Common myeloid progenitor, CD34-positive (primary cell): ENCODE data around the gene GNLY.
"Not testable (repeated sequence)": the region's sequence is repeated elsewhere in the genome, so short reads cannot be mapped to it uniquely, and the experiment has no call there.

Source experiments
- CTCF ChIA-PET: fragments of 350-600 bp; sonication (Branson Sonifier 250); formaldehyde crosslinking; loops from one replicate; lab custom pipeline; 2021; ENCODE audit warnings: antibody characterized with exemption; lab: Charles Lee
- POLR2A ChIA-PET: fragments of 350-600 bp; sonication (Branson Sonifier 250); formaldehyde crosslinking; loops from one replicate; lab custom pipeline; 2021; ENCODE audit warnings: antibody characterized with exemption; lab: Charles Lee
- DNase-seq, 3 donors: peaks; one replicate each; pipeline versions ENCODE4 v3.0.0 to v3.0.0-alpha.2; 2013
- H3K27ac ChIP-seq, 2 experiments: 1 replicate in 1 of 2; 2 replicates in 1 of 2; pipeline ENCODE4 v1.7.0; 2013; ENCODE audit warnings: inconsistent platforms in 2 of 2, low read length in 2 of 2, mild to moderate bottlenecking in 2 of 2, low read depth in 1 of 2, moderate library complexity in 1 of 2; ENCODE audit not compliant: severe bottlenecking in 2 of 2, insufficient read depth in 1 of 2, poor library complexity in 1 of 2
- H3K27me3 ChIP-seq, 5 experiments: replicated peaks in 2 of 5; 1 replicate in 3 of 5; 2 replicates in 2 of 5; pipeline versions ENCODE4 v1.6.1 to v1.7.0; 2013; ENCODE audit warnings: low read length in 4 of 5, mild to moderate bottlenecking in 2 of 5, moderate library complexity in 2 of 5, inconsistent platforms in 1 of 5; ENCODE audit not compliant: insufficient read depth in 5 of 5, control insufficient read depth in 4 of 5
- H3K36me3 ChIP-seq, 4 experiments: 1 replicate in 2 of 4; 2 replicates in 2 of 4; pipeline versions ENCODE4 v1.6.1 to v1.7.0; 2013; ENCODE audit warnings: low read length in 3 of 4, control low read depth in 1 of 4, mild to moderate bottlenecking in 1 of 4; ENCODE audit not compliant: control insufficient read depth in 4 of 4, insufficient read depth in 4 of 4
- H3K4me1 ChIP-seq, 4 experiments: 1 replicate in 3 of 4; 2 replicates in 1 of 4; pipeline versions ENCODE4 v1.6.1 to v1.7.1; 2013; ENCODE audit warnings: low read length in 3 of 4, mild to moderate bottlenecking in 3 of 4, control low read depth in 1 of 4, inconsistent platforms in 1 of 4, moderate library complexity in 1 of 4; ENCODE audit not compliant: control insufficient read depth in 4 of 4, insufficient read depth in 4 of 4; ENCODE audit errors: control extremely low read depth in 1 of 4
- H3K4me3 ChIP-seq, 7 experiments: 1 replicate in 4 of 7; 2 replicates in 3 of 7; pipeline versions ENCODE4 v1.5.1 to v1.7.0; 2013; ENCODE audit warnings: mild to moderate bottlenecking in 7 of 7, low read length in 6 of 7, moderate library complexity in 6 of 7, inconsistent platforms in 2 of 7, low read depth in 2 of 7, control low read depth in 1 of 7; ENCODE audit not compliant: insufficient read depth in 4 of 7, control insufficient read depth in 1 of 7; ENCODE audit errors: extremely low read depth in 1 of 7
- H3K9me3 ChIP-seq, 5 experiments: 1 replicate in 4 of 5; 2 replicates in 1 of 5; pipeline versions ENCODE4 v1.6.1 to v1.7.1; 2013; ENCODE audit warnings: low read length in 4 of 5, mild to moderate bottlenecking in 2 of 5, inconsistent platforms in 1 of 5, low read depth in 1 of 5, moderate library complexity in 1 of 5; ENCODE audit not compliant: control insufficient read depth in 4 of 5, insufficient read depth in 2 of 5; ENCODE audit errors: control extremely low read depth in 1 of 5
- WGBS: methylation state at CpG from one replicate; pipeline ENCODE4 v1.1.5; 2013; ENCODE audit not compliant: insufficient coverage; 5-methylcytosine and 5-hydroxymethylcytosine counted together

Gene GNLY

GRCh38 chr2:85659324-85659981 lies 34.7 kb upstream of the GNLY start:
- Histone ChIP-seq H3K9me3 (no peaks in the 10 kb centered on the region), H3K27ac (no peak overlapping the region), H3K4me1 (peaks cover 0 to 13% (median 2%) of the 10 kb centered on the region in 4 experiments), H3K4me3 (no peak overlapping the region), H3K36me3 (peaks cover 2 to 17% (median 6%) of the 10 kb centered on the region in 4 experiments), H3K27me3 (no peaks in the 10 kb centered on the region)
- DNase-seq = no peak
- ChIA-PET POLR2A (interaction anchor here (0.6 kb wide), 1 partner anchor 50 kb away, joined by 3 read pairs; no protein-coding TSS in a partner anchor), CTCF (interaction anchor here (0.7 to 3.8 kb wide), 7 partner anchors 8 to 378 kb away, joined by 3 to 23 read pairs (median 3); partner anchors contain the start of gene SFTPB)
- 91% methylated on average over 8 of the region's 13 CpGs for WGBS

DNA sequence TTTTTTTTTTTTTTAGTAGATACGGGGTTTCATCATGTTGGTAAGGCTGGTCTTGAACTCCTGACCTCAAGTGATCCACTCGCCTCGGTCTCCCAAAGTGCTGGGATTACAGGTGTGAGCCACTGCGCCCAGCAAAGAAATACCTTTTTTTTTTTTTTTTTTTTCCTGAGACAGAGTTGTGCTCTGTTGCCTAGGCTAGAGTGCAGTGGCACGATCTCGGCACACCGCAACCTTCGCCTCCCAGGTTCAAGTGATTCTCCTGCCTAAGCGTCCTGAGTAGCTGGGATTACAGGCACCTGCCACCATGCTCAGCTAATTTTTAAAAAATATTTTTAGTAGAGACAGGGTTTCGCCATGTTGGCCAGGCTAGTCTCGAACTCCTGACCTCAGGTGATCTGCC lies 33.9 kb upstream of the GNLY start:
- Histone ChIP-seq H3K36me3 (peaks cover 2 to 17% (median 6%) of the 10 kb centered on the region in 4 experiments), H3K4me1 (peaks cover 0 to 13% (median 2%) of the 10 kb centered on the region in 4 experiments)
- CTCF ChIA-PET = interaction anchor here (0.9 to 3.8 kb wide), 3 partner anchors 11 to 82 kb away, joined by 3 to 23 read pairs (median 21); no protein-coding TSS in a partner anchor
- POLR2A ChIA-PET, H3K27ac ChIP-seq, H3K27me3 ChIP-seq, H3K9me3 ChIP-seq, H3K4me3 ChIP-seq, DNase-seq: not testable (repeated sequence)
- 100% methylated on average over 3 of the region's 11 CpGs for WGBS

DNA sequence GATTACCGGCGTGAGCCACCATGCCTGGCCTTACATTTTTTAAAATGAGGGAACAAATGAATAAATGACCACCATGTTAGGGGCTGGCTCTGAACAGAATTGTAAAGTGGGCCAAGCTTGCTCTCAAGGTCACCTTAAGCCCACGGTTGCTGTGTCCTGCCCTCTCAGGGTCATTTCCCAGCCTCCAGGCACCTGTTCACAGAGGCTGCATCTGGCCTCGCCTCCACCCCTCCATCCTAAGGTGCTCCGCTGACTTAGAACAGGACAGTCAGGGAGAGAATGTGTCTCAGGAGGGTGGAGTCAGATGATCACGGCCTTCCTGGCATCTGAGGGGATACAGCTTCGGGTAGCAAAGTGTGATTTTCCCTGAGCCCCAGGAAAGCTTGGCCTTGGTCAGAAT lies 33.4 kb upstream of the GNLY start:
- peaks cover 0 to 13% (median 2%) of the 10 kb centered on the region in 4 experiments for H3K4me1 ChIP-seq
- no peak overlapping the region for H3K27ac ChIP-seq
- 94% methylated on average over 7 of the region's 7 CpGs for WGBS
- H3K36me3 ChIP-seq = peaks cover 2 to 17% (median 6%) of the 10 kb centered on the region in 4 experiments
- POLR2A ChIA-PET = no interaction called here
- H3K4me3 ChIP-seq = no peak overlapping the region
- no peak for DNase-seq
- H3K9me3 ChIP-seq = no peaks in the 10 kb centered on the region
- no peaks in the 10 kb centered on the region for H3K27me3 ChIP-seq
- CTCF ChIA-PET = interaction anchor here (0.6 to 3.8 kb wide), 7 partner anchors 11 to 158 kb away, joined by 3 to 23 read pairs (median 3); no protein-coding TSS in a partner anchor

- no peak overlapping the region for H3K27ac ChIP-seq
- peaks cover 0 to 13% (median 2%) of the 10 kb centered on the region in 4 experiments for H3K4me1 ChIP-seq
- no peak for DNase-seq
- WGBS = 67% methylated on average over 7 of the region's 14 CpGs
- no peaks in the 10 kb centered on the region for H3K9me3 ChIP-seq
- H3K36me3 ChIP-seq = peaks cover 0 to 13% (median 2%) of the 10 kb centered on the region in 4 experiments
- no peaks in the 10 kb centered on the region for H3K27me3 ChIP-seq
- POLR2A ChIA-PET = no interaction called here
- CTCF ChIA-PET = interaction anchor here (0.6 to 2.1 kb wide), 6 partner anchors 9 to 158 kb away, joined by 3 to 7 read pairs (median 3); no protein-coding TSS in a partner anchor
- peak overlapping the region in 1 of 7 experiments; percentile 38 for H3K4me3 ChIP-seq
These were observed 32.9 kb upstream of the GNLY start for GRCh38 chr2:85661139-85661858.

GRCh38 chr2:85662899-85663593 lies 31.1 kb upstream of the GNLY start:
- H3K4me3 ChIP-seq = no peak overlapping the region
- H3K27me3 ChIP-seq = no peaks in the 10 kb centered on the region
- WGBS = 92% methylated on average over 6 of the region's 10 CpGs
- H3K36me3 ChIP-seq = peaks cover 0 to 10% (median under 1%) of the 10 kb centered on the region in 4 experiments
- ChIA-PET POLR2A (no interaction called here), CTCF (interaction anchor here (1.2 to 2.1 kb wide), 4 partner anchors 10 to 44 kb away, joined by 3 to 7 read pairs (median 5); no protein-coding TSS in a partner anchor)
- no peak overlapping the region for H3K27ac ChIP-seq
- H3K9me3 ChIP-seq = no peaks in the 10 kb centered on the region
- DNase-seq = no peak
- peaks cover 0 to 13% (median 2%) of the 10 kb centered on the region in 4 experiments for H3K4me1 ChIP-seq

DNA sequence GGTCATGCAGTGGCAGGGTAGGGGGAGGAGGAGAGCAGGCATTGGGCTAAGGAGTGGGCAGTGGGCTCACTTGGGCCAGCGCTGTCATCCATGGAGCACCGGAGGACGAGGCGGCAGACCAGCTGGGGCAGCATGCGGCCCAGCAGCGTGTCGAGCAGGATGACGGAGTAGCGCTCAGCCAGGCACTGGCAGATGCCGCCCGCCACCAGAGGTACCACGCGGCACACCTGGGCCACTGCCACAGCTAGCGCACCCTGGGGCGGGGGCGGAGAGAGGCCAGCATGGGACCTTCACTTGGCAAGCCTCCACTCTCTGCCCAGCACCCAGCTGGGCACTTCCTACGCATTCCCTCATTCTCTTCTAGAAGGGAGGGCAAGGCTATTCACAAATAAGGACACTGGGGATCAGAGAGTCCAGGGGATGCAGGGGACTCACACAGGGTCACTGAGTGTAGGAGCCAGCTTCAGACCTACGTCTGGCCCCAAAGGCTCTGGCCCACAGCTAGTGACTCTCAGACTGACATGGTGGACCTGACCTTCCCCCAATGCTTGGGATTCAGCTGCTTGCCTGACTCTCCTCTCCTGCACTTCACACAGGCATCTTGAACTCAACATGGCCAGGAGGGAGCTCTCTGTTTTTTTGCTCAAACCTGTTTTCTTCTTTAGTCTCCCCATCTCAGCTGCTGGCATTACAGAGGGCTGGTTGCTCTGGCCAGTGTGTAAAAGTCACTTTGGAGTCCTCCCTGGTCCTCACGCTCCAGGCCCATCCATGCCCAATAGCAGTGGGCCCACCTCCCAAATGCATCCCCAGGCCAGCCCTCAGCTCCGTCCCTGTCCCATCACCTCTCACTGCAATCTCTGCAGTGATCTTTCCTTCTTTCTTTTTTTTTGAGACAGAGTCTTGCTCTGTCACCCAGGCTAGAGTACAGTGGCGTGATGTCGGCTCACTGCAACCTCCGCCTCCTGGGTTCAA lies 30.3 kb upstream of the GNLY start:
- no peaks in the 10 kb centered on the region for H3K27me3 ChIP-seq
- H3K9me3 ChIP-seq = no peaks in the 10 kb centered on the region
- no peak overlapping the region for H3K27ac ChIP-seq
- no peak overlapping the region for H3K4me3 ChIP-seq
- CTCF ChIA-PET = interaction anchor here (0.8 to 2.1 kb wide), 6 partner anchors 9 to 43 kb away, joined by 3 to 6 read pairs (median 4); no protein-coding TSS in a partner anchor
- H3K36me3 ChIP-seq = peaks cover 0 to 7% (median 0%) of the 10 kb centered on the region in 4 experiments
- POLR2A ChIA-PET = interaction anchor here (0.6 kb wide), 1 partner anchor 612 kb away, joined by 3 read pairs; no protein-coding TSS in a partner anchor
- no peak for DNase-seq
- WGBS = 96% methylated on average over 20 of the region's 23 CpGs
- H3K4me1 ChIP-seq = peaks cover 0 to 13% (median 2%) of the 10 kb centered on the region in 4 experiments
